CD14-positive monocyte (primary cell): Measurements from ENCODE around the gene GJB2. TPM values are rescaled to one million over a fixed set of nuclear protein-coding genes. Genes with fewer than 3 reads are reported as not detected.

Source experiments
- DNase-seq, 3 donors: peaks; one replicate each; pipeline ENCODE4 v3.0.0-alpha.2; 2011 to 2022
- H2AFZ ChIP-seq: 2 replicates; pipeline ENCODE4 v1.6.0; 2012; ENCODE audit warnings: mild to moderate bottlenecking, low read depth, low read length, inconsistent platforms; ENCODE audit not compliant: insufficient read depth, poor library complexity, severe bottlenecking
- H3K27ac ChIP-seq, 2 donors: 1 replicate in 1 of 2; 2 replicates in 1 of 2; pipeline ENCODE4 v1.5.1; 2012 to 2013; ENCODE audit warnings: low read length in 2 of 2, control low read depth in 1 of 2, inconsistent platforms in 1 of 2, low read depth in 1 of 2, mild to moderate bottlenecking in 1 of 2
- H3K27me3 ChIP-seq, 2 donors: one replicate each; pipeline versions ENCODE4 v1.6.0 to v1.6.1; 2011 to 2013; ENCODE audit warnings: low read length in 2 of 2; ENCODE audit not compliant: control insufficient read depth in 2 of 2, insufficient read depth in 2 of 2
- H3K36me3 ChIP-seq, 2 donors: replicated peaks in 1 of 2; 1 replicate in 1 of 2; 2 replicates in 1 of 2; pipeline versions ENCODE4 v1.5.1 to v1.6.1; 2012 to 2013; ENCODE audit warnings: low read length in 2 of 2, control low read depth in 1 of 2, inconsistent platforms in 1 of 2, mild to moderate bottlenecking in 1 of 2; ENCODE audit not compliant: insufficient read depth in 2 of 2, control insufficient read depth in 1 of 2
- H3K4me1 ChIP-seq, 2 donors: 1 replicate in 1 of 2; 2 replicates in 1 of 2; pipeline versions ENCODE4 v1.5.1 to v1.6.1; 2012 to 2013; ENCODE audit warnings: low read length in 2 of 2, control low read depth in 1 of 2, inconsistent platforms in 1 of 2, mild to moderate bottlenecking in 1 of 2, moderate library complexity in 1 of 2; ENCODE audit not compliant: insufficient read depth in 2 of 2, control insufficient read depth in 1 of 2
- H3K4me2 ChIP-seq: replicated peaks from 2 replicates; pipeline ENCODE3; 2012; ENCODE audit warnings: low read length, moderate library complexity, mild to moderate bottlenecking; ENCODE audit not compliant: poor library complexity, severe bottlenecking; ENCODE audit errors: extremely low read depth
- H3K4me3 ChIP-seq, 3 experiments: fragments of 200-600 bp in 1 of 3; sonication (generic) in 1 of 3; replicated peaks in 1 of 3; 1 replicate in 2 of 3; 2 replicates in 1 of 3; pipeline ENCODE4 v1.5.1; 2011 to 2013; ENCODE audit warnings: low read length in 3 of 3, mild to moderate bottlenecking in 3 of 3, control low read depth in 2 of 3, low read depth in 2 of 3, inconsistent platforms in 1 of 3, moderate library complexity in 1 of 3
- H3K79me2 ChIP-seq: 2 replicates; pipeline ENCODE4 v1.6.0; 2012; ENCODE audit warnings: mild to moderate bottlenecking, control low read depth, inconsistent platforms, low read length, moderate library complexity; ENCODE audit not compliant: insufficient read depth
- H3K9ac ChIP-seq: 2 replicates; pipeline ENCODE4 v1.6.0; 2017; ENCODE audit warnings: low read length, mild to moderate bottlenecking; ENCODE audit not compliant: insufficient read depth, poor library complexity, severe bottlenecking
- H3K9me3 ChIP-seq, 2 donors: replicated peaks in 1 of 2; 1 replicate in 1 of 2; 2 replicates in 1 of 2; pipeline versions ENCODE4 v1.5.1 to v1.6.1; 2012 to 2013; ENCODE audit warnings: low read length in 2 of 2, control low read depth in 1 of 2; ENCODE audit not compliant: control insufficient read depth in 1 of 2, insufficient read depth in 1 of 2
- H4K20me1 ChIP-seq: 2 replicates; pipeline ENCODE4 v1.6.0; 2012; ENCODE audit warnings: mild to moderate bottlenecking, low read length, control low read depth, moderate library complexity; ENCODE audit not compliant: insufficient read depth
- H3K27ac Mint-ChIP-seq, 7 donors: one replicate each; pipeline ENCODE4 v1.8.0; 2020; ENCODE audit warnings: mild to moderate bottlenecking in 7 of 7, mixed read lengths in 7 of 7, moderate library complexity in 6 of 7, inconsistent platforms in 2 of 7
- H3K27me3 Mint-ChIP-seq, 3 donors: one replicate each; pipeline ENCODE4 v1.8.0; 2021 to 2022; ENCODE audit warnings: low read depth in 3 of 3, mild to moderate bottlenecking in 3 of 3, mixed read lengths in 3 of 3, moderate library complexity in 3 of 3, inconsistent platforms in 1 of 3
- H3K36me3 Mint-ChIP-seq, 2 donors: one replicate each; pipeline ENCODE4 v1.8.0; 2020; ENCODE audit warnings: mixed read lengths in 2 of 2, inconsistent platforms in 1 of 2, mild to moderate bottlenecking in 1 of 2
- H3K4me1 Mint-ChIP-seq: one replicate; pipeline ENCODE4 v1.8.0; 2020; ENCODE audit warnings: mild to moderate bottlenecking, mixed read lengths
- H3K4me3 Mint-ChIP-seq, 2 donors: one replicate each; pipeline ENCODE4 v1.8.0; 2020; ENCODE audit warnings: mild to moderate bottlenecking in 2 of 2, mixed read lengths in 2 of 2, moderate library complexity in 1 of 2
- H3K9me3 Mint-ChIP-seq, 7 donors: one replicate each; pipeline ENCODE4 v1.8.0; 2020 to 2022; ENCODE audit warnings: mixed read lengths in 7 of 7, mild to moderate bottlenecking in 6 of 7, moderate library complexity in 6 of 7, inconsistent platforms in 2 of 7
- WGBS: methylation state at CpG from one replicate; pipeline ENCODE4 v1.1.5; 2013; ENCODE audit warnings: missing lambda C conversion rate; ENCODE audit not compliant: insufficient coverage; 5-methylcytosine and 5-hydroxymethylcytosine counted together
- intact Hi-C, 2 donors: fragments of 100-400 bp; cut with micrococcal nuclease; formaldehyde crosslinking; loops; one replicate each; pipeline versions ENCODE4 v1.15.0 to v1.15.1; 2023
- polyA plus RNA-seq, 3 donors: library from polyadenylated mRNA; depleted of rRNA in 1 of 3; unstranded in 2 of 3; stranded (reverse) in 1 of 3; fragments of 300-500 nt in 2 of 3; fragments of >200 nt in 1 of 3; fragmentation: Illumina TruSeq in 2 of 3; gene quantifications; 1 replicate in 2 of 3; 2 replicates in 1 of 3; pipeline ENCODE4 v1.2.3, GENCODE V29; 2012 to 2021
- TF ChIP-seq, protein P1 (sequence below): fragments of 200-600 bp; IDR thresholded peaks from one replicate; pipeline ENCODE4 v1.8.0; 2022; ENCODE audit warnings: antibody characterized with exemption, mild to moderate bottlenecking

GJB2 gene
- polyA plus RNA-seq, 3 donors = 0.41 TPM; not detected in 2

DNA sequence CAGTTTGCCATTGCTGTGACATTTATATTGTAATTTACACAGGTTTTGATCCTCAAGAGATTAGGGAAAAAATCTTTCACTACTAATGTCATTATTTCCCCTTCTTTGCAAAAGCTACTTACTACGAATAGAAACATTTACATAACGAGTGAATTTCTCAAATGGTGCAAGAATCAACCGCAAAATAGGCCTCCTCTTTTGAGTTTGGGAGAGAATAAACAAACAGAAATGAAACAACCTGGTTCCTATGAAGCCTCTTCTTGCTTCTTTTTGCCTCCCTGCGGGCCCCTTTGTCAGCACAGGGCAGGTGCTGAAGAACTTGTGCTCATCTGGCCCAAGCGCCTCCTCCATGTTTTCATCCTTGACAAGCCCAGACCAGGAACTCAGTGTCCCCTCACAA lies 21.8 kb downstream of the GJB2 start:
- H3K9me3 Mint-ChIP-seq = no peaks in the 10 kb centered on the region
- peaks cover 22 to 35% (median 28%) of the 10 kb centered on the region in 3 donors for H3K27me3 Mint-ChIP-seq
- H3K4me3 ChIP-seq = no peak overlapping the region
- peaks cover 4 to 5% of the 10 kb centered on the region in 2 donors for H3K27me3 ChIP-seq
- TF ChIP-seq, protein P1, sequence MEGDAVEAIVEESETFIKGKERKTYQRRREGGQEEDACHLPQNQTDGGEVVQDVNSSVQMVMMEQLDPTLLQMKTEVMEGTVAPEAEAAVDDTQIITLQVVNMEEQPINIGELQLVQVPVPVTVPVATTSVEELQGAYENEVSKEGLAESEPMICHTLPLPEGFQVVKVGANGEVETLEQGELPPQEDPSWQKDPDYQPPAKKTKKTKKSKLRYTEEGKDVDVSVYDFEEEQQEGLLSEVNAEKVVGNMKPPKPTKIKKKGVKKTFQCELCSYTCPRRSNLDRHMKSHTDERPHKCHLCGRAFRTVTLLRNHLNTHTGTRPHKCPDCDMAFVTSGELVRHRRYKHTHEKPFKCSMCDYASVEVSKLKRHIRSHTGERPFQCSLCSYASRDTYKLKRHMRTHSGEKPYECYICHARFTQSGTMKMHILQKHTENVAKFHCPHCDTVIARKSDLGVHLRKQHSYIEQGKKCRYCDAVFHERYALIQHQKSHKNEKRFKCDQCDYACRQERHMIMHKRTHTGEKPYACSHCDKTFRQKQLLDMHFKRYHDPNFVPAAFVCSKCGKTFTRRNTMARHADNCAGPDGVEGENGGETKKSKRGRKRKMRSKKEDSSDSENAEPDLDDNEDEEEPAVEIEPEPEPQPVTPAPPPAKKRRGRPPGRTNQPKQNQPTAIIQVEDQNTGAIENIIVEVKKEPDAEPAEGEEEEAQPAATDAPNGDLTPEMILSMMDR = no peak
- H2AFZ ChIP-seq = no peak overlapping the region
- H4K20me1 ChIP-seq = no peaks in the 10 kb centered on the region
- 100% methylated on average over 1 of the region's 5 CpGs for WGBS
- H3K4me3 Mint-ChIP-seq = peak overlapping the region; percentile 16 to 63
- peak overlapping the region in 1 of 2 donors; percentile 73 for H3K27ac ChIP-seq
- peaks cover 77% of the 10 kb centered on the region for H3K4me1 Mint-ChIP-seq
- no peaks in the 10 kb centered on the region for H3K36me3 ChIP-seq
- no peak overlapping the region for H3K9ac ChIP-seq
- peaks cover 17 to 67% of the 10 kb centered on the region in 2 donors for H3K4me1 ChIP-seq
- H3K27ac Mint-ChIP-seq = peak overlapping the region in 5 of 7 donors; percentile 15 to 98 (median 88)
- no peak overlapping the region for H3K4me2 ChIP-seq
- no peaks in the 10 kb centered on the region for H3K9me3 ChIP-seq
- DNase-seq = peak in 1 of 3 donors; percentile 87
- H3K79me2 ChIP-seq = no peaks in the 10 kb centered on the region
- intact Hi-C loops = loop anchor here in 1 of 2 donors (10.0 kb wide), 1 partner anchor 46 kb away; no protein-coding TSS in a partner anchor
- H3K36me3 Mint-ChIP-seq = peaks cover 0 to 2% of the 10 kb centered on the region in 2 donors

DNA sequence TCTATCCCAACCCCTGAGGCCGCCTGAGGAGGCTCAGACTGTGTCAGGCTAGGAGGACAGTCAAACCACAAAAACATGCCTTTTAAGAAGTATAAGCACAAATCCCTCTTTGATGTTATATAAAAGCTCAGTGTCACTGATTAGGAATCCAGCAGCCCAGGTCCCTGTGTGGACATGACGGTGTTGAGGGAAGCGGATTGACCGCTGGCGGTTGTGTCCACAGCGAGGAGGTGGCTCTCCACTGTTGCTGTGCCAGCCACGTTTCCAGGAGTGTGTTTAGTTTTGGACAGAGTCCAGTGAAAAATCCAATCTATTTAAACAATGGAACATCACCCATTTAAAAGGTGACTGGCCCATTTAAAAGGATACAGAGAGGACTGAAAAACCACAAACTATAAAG lies 24.3 kb downstream of the GJB2 start:
- intact Hi-C loops = loop anchor here (10.0 kb wide), 3 partner anchors 74 to 204 kb away; no protein-coding TSS in a partner anchor
- H3K9me3 Mint-ChIP-seq = no peaks in the 10 kb centered on the region
- Histone ChIP-seq H3K4me2 (no peak overlapping the region), H3K4me1 (peaks cover 0 to 42% of the 10 kb centered on the region in 2 donors), H3K27me3 (peaks cover 0 to 3% of the 10 kb centered on the region in 2 donors), H3K4me3 (no peak overlapping the region), H3K79me2 (no peaks in the 10 kb centered on the region), H3K27ac (no peak overlapping the region), H3K9me3 (no peaks in the 10 kb centered on the region), H2AFZ (no peak overlapping the region), H4K20me1 (no peaks in the 10 kb centered on the region), H3K9ac (no peak overlapping the region), H3K36me3 (no peaks in the 10 kb centered on the region)
- peaks cover 18 to 35% (median 20%) of the 10 kb centered on the region in 3 donors for H3K27me3 Mint-ChIP-seq
- peaks cover 0 to 2% of the 10 kb centered on the region in 2 donors for H3K36me3 Mint-ChIP-seq
- TF ChIP-seq, protein P1 = no peak
- H3K4me1 Mint-ChIP-seq = peaks cover 54% of the 10 kb centered on the region
- H3K27ac Mint-ChIP-seq = peak overlapping the region in 1 of 7 donors; percentile 15
- 94% methylated on average over 4 of the region's 7 CpGs for WGBS
- no peak for DNase-seq
- H3K4me3 Mint-ChIP-seq = no peak overlapping the region
